SK-N-SH (cell line): Measurements from ENCODE around the gene EPB41L5.

Experiments used
- CTCF ChIP-seq: fragments of 200-600 bp; sonication (generic); IDR thresholded peaks from 2 replicates; pipeline ENCODE4 v1.6.1; 2017; ENCODE audit warnings: antibody characterized with exemption, mild to moderate bottlenecking, moderate library complexity
- FOXM1 ChIP-seq: IDR thresholded peaks from 2 replicates; pipeline ENCODE4 v1.4.0; 2012; ENCODE audit warnings: low read depth, mild to moderate bottlenecking
- JUND ChIP-seq: IDR thresholded peaks from 2 replicates; pipeline ENCODE4 v1.4.0; 2012
- MXI1 ChIP-seq: IDR thresholded peaks from 2 replicates; pipeline ENCODE4 v1.6.1; 2012; ENCODE audit warnings: mild to moderate bottlenecking, low read depth, low read length, improper control_type of control experiment
- NFIC ChIP-seq: IDR thresholded peaks from 2 replicates; pipeline ENCODE4 v1.4.0; 2012; ENCODE audit warnings: borderline replicate concordance
- RAD21 ChIP-seq: IDR thresholded peaks from 2 replicates; pipeline ENCODE4 v1.6.1; 2012; ENCODE audit warnings: mild to moderate bottlenecking, low read length
- USF2 ChIP-seq: fragments of 150-350 bp; IDR thresholded peaks from 2 replicates; pipeline ENCODE4 v1.6.1; 2017; ENCODE audit warnings: antibody characterized with exemption, low read length, low read depth, borderline replicate concordance
- YY1 ChIP-seq: IDR thresholded peaks from 2 replicates; pipeline ENCODE4 v1.4.0; 2012; ENCODE audit warnings: low read depth, mild to moderate bottlenecking
- TF ChIP-seq, protein P1 (sequence below): IDR thresholded peaks from 2 replicates; pipeline ENCODE4 v1.4.0; 2012; ENCODE audit warnings: low read depth, borderline replicate concordance
- TF ChIP-seq, protein P2 (sequence below): IDR thresholded peaks from 2 replicates; pipeline ENCODE4 v1.6.1; 2012; ENCODE audit warnings: mild to moderate bottlenecking, low read depth, low read length, moderate library complexity

DNA sequence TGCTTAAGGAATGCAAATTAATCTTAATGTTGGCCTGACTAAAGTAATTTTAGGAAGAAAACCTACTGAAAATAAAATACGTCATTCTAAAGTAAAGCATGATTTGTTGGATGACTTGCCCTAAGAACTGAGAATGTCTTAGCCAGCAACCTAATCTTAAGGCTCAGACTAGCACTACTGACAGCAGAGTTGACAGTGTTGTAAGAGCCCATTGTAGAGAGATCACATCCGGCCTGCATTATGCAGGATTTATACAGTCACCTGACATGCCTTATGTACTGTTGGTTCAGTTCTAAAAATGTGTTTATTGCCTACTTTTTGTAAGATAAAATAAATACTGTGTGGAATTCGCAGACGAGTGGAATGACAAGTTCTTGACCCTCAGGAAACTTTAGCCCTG is 128.0 kb downstream of the EPB41L5 start:
- TF ChIP-seq YY1 = no peak
- TF ChIP-seq, protein P1, sequence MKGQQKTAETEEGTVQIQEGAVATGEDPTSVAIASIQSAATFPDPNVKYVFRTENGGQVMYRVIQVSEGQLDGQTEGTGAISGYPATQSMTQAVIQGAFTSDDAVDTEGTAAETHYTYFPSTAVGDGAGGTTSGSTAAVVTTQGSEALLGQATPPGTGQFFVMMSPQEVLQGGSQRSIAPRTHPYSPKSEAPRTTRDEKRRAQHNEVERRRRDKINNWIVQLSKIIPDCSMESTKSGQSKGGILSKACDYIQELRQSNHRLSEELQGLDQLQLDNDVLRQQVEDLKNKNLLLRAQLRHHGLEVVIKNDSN = no peak
- no peak for TF ChIP-seq MXI1
- no peak for TF ChIP-seq CTCF
- TF ChIP-seq, protein P2, sequence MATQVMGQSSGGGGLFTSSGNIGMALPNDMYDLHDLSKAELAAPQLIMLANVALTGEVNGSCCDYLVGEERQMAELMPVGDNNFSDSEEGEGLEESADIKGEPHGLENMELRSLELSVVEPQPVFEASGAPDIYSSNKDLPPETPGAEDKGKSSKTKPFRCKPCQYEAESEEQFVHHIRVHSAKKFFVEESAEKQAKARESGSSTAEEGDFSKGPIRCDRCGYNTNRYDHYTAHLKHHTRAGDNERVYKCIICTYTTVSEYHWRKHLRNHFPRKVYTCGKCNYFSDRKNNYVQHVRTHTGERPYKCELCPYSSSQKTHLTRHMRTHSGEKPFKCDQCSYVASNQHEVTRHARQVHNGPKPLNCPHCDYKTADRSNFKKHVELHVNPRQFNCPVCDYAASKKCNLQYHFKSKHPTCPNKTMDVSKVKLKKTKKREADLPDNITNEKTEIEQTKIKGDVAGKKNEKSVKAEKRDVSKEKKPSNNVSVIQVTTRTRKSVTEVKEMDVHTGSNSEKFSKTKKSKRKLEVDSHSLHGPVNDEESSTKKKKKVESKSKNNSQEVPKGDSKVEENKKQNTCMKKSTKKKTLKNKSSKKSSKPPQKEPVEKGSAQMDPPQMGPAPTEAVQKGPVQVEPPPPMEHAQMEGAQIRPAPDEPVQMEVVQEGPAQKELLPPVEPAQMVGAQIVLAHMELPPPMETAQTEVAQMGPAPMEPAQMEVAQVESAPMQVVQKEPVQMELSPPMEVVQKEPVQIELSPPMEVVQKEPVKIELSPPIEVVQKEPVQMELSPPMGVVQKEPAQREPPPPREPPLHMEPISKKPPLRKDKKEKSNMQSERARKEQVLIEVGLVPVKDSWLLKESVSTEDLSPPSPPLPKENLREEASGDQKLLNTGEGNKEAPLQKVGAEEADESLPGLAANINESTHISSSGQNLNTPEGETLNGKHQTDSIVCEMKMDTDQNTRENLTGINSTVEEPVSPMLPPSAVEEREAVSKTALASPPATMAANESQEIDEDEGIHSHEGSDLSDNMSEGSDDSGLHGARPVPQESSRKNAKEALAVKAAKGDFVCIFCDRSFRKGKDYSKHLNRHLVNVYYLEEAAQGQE = no peak
- no peak for TF ChIP-seq JUND
- TF ChIP-seq RAD21 = no peak
- TF ChIP-seq NFIC = no peak
- no peak for TF ChIP-seq FOXM1
- TF ChIP-seq USF2 = no peak
